Stimulated activated CD4-positive, alpha-beta T cell treated with anti-CD3 and anti-CD28 coated beads, TNF-alpha, amount 100 ng/mL, for 1 hour (primary cell): Measurements from ENCODE around the gene FAM13C.

Experiments used
- DNase-seq, 3 donors: peaks; one replicate each; pipeline ENCODE4 v3.0.0-alpha.2; 2020; ENCODE audit warnings: low read depth in 3 of 3, low spot score in 1 of 3

FAM13C gene

GRCh38 chr10:59362959-59363381, 621 bp upstream of the FAM13C start:
- DNase-seq = no peak

DNA sequence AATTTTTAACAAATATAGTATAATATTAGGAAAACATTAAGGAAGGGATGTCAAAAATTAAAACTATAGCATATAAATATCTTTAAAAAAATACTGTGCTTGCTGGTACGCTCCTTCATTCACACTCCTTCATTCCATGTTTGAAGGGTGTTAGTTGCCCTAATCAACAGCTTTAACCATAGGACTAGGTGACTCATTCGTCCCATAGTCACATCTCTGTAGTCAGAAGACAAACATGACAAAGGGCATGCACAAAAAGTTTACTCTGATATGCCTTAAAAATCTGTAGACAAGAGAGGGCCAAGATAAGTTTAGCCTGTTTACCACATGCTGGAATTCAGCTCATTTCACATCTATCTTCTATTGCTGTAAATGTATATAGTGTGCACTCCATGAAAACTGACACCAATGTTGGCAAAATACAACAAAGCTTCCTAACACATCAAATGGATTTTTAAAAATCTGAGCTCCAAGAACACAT, 646 bp downstream of the FAM13C start:
- no peak for DNase-seq

DNA sequence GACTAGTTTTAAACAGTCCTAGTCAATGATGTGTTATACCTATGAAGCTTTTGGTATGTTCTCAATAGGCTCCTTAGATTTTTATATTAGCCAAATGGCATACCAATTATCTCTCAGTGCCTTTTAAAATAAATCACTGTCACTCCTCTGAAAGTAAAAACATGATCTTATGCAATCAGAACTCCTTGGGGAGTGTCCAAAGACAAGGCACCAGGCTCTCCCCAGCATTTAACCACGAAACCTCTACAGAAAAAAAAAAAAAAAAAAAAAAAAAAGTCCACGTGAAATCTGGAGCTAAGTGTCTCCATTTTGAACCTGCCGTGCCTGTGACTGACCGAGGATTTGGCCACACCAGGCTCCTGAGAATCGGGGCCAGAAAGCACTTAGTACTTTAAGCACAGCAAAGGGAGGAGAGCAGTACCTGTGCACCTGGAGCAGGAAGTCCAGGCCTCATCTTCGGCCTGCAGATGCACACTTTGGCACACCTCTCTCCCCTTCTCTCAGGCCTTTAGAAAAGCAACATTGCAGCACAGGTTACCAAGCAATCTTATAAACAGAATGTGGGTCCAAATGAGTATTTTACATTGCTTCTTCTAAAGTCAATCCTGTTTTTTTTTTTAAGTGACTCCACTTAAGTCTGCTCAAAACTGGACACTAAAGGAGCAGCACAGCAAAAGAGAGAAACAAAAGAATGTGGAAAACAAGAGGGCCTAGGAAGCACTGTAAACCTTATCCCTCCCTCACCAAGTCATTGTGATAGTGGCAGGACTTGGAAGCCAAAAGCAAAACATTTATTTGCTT, 1.5 kb downstream of the FAM13C start:
- DNase-seq = no peak

DNA sequence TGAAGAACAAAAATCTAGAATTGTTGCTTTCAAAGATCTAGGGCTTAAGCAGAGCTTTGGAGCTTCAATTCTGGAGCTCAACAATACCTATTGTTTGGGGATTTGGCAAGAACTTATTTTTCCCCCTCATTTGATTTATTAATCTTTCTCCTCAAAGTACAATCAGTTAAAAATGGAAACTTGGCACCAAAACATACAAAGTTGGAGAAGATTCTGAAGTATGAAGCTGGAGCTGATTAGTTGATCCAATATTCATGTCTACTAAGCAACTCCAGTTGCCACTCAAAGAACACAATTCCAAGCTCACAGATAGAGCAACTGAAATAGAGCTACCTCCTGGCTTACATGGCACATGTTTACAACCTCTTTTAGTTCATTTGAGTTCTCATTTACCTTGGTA, 3.8 kb downstream of the FAM13C start:
- DNase-seq = no peak

GRCh38 chr10:59354434-59354833, 7.9 kb downstream of the FAM13C start:
- DNase-seq = no peak

DNA sequence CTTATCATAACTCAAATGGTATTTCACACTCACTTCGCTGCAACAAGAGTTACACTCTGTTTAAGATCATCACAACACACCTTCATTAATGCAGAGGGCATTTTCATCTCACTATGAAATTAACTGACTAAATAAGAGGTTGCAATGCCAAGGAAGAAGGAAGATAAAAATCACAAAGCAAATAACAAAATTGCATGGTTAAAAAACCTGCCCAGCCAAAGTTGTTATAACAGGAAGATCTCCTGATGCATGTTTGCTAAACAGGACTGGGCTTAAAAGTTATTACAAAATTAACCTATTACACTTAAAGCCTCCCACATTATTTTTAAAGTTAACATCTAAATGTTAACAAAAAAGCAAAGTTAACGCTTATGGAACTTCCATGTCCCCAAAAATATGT, 11.8 kb downstream of the FAM13C start:
- no peak for DNase-seq

DNA sequence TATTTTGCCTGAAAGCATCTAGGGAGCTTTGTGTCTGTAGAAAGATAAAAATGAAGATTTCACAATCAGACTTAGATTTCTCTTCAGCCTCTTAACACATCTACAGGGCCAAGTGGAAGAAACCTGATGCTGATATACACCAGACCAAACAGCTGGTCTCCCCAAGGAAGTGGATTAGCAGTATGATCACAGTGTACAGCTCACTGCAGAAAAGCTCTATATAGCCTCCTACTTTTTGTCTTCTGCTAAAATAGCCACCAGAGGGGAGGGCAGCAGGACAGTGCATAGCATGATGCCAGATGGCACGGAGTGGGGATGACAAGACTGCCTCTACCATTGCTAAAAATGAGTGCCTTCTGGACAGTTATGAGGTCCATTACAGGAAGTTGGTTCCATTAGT, 16.0 kb downstream of the FAM13C start:
- no peak for DNase-seq

DNA sequence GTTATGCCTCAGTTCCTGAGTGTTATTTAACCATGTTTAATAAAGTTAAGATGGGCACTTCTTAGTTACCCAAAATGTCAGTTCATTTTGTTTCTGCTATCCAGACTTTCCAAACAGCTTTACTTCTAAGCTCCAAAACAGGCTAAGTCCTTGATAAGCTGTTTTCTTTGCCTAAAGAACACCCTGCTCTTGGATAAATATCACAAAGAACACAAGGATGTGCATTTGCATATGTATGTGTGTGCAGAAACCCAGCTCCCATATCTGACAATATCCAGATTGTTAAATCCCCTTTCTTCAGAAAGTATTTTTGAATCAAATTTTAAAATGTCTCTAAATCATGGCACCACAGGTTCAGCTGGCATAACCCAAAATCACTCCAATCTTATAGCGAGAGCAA, 19.6 kb downstream of the FAM13C start:
- no peak for DNase-seq

DNA sequence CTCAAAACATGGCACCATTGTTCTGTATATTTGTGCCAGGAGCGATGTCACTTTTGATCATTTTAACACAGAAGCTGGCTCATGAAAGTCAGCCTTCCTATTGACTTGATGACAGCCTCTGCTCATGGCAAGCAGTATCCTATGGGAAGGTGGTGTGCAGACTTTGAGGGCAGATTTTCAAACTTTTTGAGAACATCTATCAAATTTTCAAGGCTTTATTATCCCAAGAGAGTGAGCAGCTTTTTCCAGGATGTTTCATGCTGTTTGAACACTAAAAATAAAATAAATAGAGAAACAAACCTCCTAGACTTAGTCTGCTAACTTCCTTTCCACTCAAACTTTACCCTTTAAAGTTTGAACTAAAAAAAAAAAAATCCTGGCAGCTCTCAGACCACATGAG, 20.3 kb downstream of the FAM13C start:
- DNase-seq = no peak

DNA sequence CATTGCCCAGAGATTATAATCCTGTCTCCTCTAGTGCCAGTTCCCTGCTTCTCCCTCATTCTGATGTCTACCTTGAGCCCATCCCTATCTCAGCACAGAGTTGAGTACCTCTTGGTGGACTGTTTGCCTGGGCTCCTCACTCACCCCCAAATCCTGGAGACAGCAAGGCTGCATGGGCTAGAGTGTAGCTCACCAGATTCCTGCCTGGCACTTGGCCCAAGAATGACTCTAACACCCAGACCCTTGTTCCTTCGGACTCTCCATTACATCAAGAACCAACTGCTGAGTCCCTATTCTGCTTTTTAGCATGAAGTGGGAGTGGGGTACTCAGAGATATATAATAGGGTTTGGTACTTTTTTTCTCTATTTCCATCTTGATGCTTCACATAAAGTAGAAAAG, 22.1 kb downstream of the FAM13C start:
- no peak for DNase-seq

DNA sequence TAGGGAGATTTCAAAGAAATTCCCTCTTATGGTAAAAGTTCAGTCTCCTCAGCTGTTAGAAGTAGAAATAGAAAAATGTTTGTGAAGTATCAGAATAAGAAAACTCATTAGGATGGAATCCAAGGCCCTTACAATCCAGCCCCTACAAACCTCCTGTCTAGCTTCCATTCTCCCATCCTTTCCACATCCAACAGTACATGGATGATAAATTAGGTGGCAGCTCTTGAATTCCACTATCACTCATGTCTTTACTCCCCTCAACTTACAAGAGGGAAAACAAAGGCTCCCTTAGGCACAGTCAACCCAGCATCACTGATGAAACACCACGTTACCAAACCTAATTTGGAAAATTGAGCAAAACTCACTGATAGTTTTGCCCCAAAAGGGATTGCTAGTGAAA, 23.0 kb downstream of the FAM13C start:
- DNase-seq = no peak

GRCh38 chr10:59337201-59337652, 25.1 kb downstream of the FAM13C start:
- no peak for DNase-seq

DNA sequence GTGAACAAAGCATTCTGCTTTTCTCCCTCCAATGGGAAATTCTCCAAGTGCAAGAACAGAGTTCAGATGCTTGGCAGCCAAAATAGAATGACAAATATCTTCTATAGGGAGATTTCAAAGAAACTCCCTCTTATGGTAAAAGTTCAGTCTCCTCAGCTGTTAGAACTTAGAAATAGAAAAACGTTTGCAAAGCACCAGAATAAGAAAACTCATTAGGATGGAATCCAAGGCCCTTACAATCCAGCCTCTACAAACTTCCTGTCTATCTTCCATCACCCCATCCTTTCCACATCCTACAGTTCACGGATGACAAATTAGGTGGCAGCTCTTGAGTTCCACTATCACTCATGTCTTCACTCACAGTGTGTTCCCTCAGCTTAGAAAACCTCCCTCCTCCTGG, 25.7 kb downstream of the FAM13C start:
- DNase-seq = no peak

GRCh38 chr10:59335497-59335896, 26.9 kb downstream of the FAM13C start:
- no peak for DNase-seq

DNA sequence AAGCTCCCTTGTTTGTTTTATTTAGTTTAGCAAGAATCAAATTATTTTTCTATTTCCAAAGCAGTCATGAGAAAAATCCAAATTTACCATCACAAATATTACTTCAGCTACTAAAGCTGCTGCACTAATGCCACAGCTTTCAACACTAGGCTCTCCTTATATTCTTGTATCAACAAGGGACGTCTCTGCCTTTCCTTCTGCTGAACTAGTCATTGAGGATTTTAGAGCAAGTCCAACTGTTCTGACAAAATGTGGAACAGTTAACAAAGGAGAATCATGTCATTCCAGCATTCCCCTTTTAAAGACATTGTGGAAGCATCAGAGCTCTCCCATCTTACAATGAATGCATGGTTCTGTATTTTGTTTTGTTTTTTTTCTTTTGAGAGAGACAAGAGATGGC, 28.6 kb downstream of the FAM13C start:
- no peak for DNase-seq

DNA sequence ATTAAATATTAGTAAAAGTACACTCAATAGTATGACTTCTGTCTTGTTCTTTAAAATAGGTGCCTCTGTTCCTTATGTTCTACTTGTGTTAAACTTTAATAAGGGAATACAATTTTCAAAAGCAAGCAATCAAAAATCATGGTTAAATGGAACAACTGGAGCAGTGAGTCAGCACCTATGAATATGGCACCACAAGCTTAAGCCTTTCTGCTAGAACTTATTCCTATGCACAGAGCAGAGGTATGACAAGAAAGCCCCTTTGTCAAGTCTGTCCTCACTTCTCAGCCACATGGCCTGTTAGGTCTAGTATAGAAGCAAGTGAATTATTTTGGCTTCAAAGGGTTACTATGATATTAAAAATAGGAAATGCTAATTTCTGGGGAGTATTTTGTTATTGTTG, 29.8 kb downstream of the FAM13C start:
- no peak for DNase-seq

DNA sequence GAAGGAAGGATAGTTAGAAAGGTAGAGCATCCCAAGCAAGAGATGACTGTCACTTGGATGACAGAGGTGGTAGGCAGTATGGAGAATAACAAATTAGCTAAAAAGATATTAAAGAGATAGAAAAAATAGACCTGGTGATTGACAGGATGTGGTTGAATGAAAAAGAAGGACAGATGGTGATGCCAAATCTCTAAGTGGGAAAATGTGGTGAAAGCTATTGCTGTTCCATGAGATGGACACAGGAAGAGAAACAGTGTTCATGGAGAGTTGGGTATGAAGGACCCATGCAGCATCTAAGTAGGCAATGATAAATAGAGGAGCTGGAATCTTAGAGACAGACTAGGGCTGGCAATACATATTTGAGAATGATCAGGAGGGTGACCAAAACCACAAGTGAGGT, 30.7 kb downstream of the FAM13C start:
- no peak for DNase-seq

DNA sequence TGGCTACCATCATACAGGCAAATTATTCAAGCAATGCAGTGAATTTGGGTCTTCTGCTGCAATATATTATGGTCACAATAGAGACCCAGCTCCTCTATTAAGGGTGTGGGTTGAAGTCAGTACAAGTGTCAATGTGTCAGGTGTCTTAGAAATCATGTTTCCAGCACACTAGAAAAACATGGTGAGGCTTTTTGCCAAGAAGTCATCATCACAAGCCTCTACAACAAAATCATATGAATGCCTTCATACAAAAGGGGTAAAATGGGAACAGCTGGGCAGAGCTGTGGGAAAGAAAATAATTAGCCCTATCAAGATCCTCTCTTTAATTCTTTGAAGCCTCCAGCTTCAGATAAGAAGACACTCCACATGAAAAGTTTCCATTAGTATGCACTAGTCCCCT, 37.2 kb downstream of the FAM13C start:
- DNase-seq = no peak

DNA sequence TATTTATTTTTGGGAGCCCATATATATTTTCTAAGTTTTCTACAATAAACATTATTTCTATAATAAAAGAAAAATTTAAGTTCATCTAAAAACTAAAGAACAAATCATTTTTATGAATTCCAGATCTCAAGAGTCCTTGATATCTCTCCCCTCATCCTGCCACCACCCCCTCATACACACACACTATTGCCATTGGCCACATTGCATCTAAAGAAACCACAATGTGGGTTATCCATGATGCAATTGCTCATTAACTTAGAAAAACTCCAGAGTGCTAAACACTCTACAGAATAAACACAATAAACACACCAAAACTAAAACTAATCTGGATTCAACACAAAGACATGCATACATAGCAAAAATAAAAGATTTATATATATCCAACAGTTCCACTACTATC, 37.8 kb downstream of the FAM13C start:
- DNase-seq = no peak

GRCh38 chr10:59323831-59324401, 38.4 kb downstream of the FAM13C start:
- no peak for DNase-seq

DNA sequence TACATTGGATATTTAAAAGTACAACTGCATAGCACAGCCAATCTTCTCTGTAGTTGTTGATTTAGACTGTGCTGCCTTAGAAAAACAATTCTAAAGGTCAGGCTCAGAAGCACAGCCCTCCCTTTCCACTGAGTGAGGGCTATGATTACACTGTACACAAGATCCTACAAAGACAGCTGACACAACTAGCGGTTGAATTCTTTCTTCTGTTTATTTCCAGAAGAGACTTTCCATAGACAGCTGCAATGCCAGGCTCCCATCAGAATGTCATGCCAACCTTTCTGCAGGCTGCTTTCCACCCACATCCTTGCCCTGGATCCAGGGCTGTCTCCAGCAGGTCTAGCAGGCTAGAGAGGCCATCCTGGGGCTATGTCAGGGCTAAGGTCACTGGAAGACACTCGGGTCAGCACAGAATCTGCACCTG, 39.3 kb downstream of the FAM13C start:
- no peak for DNase-seq

DNA sequence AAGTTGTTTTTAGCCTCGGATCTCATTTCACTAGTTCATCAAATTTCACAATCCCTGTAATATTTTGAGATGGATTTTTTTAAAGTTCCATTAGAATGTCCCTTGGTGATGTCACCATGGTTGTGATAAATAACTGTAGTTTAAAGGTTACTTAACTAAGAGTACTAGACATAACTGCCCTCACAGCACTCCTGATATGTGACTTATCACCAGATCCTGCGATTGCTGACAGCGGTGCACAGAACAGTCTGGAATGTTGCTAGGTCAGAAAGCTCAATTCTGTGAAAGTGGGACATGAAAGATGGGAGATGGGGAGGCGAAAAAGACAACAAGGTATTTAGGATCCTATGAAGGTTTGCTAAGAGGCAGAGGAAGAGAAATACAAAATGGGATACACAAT, 40.2 kb downstream of the FAM13C start:
- DNase-seq = no peak

GRCh38 chr10:59320355-59320754, 42.0 kb downstream of the FAM13C start:
- no peak for DNase-seq
